PC-3 (cell line): Measurements from ENCODE around the gene SLC13A4.

Experiments
- CTCF ChIP-seq: fragments of 300-600 bp; sonication (generic); conservative IDR thresholded peaks from 2 replicates; pipeline ENCODE4 v1.5.1; 2017; ENCODE audit warnings: antibody characterized with exemption, low read depth, mild to moderate bottlenecking, low read length
- EZH2phosphoT487 ChIP-seq: fragments of 300-600 bp; sonication (generic); IDR thresholded peaks from 2 replicates; pipeline ENCODE4 v1.6.1; 2018; ENCODE audit warnings: mild to moderate bottlenecking, antibody characterized with exemption, low read length, borderline replicate concordance

GRCh38 chr7:135761751-135762488 lies 33.9 kb upstream of the SLC13A4 start:
- TF ChIP-seq CTCF (no peak), EZH2phosphoT487 (no peak)
